GM13977 (cell line): ENCODE results near the gene GRIN2A.

Source experiments
- DNase-seq: peaks from one replicate; pipeline ENCODE4 v3.0.0; 2012; ENCODE audit warnings: low spot score
- CTCF ChIP-seq: IDR thresholded peaks from 2 replicates; pipeline ENCODE4 v1.5.1; 2012; ENCODE audit warnings: mild to moderate bottlenecking, control low read depth; ENCODE audit not compliant: insufficient read depth; ENCODE audit errors: extremely low read depth, missing control alignments
- in situ Hi-C: fragments of 300-500 bp; cut with MboI; formaldehyde crosslinking; loops from one replicate; pipeline ENCODE4 v1.12.0; 2022; ENCODE audit warnings: low sequenced_read_pairs, low pct_unique_long_range_greater_than_20kb, mixed read lengths, inconsistent platforms; ENCODE audit not compliant: unreplicated experiment

GRIN2A gene

DNA sequence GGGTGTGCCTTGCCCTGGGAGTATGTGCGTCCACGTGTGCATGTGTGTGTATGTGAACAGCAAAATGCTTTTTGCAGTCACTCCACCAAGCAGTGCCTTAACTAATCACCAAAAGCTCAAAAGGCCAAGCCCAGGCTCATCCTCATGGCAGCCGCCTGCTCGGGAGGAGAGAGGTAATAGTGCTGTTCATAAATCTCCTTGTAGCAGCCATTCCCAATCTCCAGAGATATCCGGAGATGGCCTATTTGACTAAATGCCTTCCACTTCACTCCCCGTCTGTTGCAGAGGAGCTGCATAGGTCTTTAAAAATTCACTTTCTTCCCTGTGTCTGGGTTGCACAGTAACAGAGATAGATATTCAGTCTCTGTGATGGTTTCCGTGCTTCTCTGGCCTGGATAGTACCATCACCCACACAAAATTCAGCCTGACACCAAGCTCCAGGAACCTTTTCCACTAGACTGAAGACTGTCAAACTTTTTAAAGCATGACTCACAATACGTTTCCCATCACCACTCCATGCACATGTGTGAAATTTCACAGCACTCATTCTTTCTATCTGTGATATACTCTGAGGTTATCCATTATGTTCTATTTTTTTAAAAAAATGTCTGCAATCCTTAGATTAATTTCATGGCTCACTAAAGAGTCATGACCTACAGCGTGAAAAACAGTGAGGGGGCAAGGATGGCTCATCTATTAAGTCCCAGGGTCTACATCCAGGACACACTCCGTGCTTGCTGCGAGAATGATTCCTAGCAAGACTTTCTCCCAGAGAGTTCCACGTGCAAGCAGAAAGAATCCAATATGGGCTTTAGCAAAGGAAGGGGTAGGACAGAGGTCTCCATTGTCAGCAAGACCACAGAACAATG is 357.8 kb downstream of the GRIN2A start:
- no peak for TF ChIP-seq CTCF
- DNase-seq, result no peak
- in situ Hi-C loops, result no loop called here

GRCh38 chr16:9823510-9823909 is 358.7 kb downstream of the GRIN2A start:
- in situ Hi-C loops, result no loop called here
- DNase-seq, result no peak
- no peak for TF ChIP-seq CTCF

GRCh38 chr16:9821970-9822369 is 360.3 kb downstream of the GRIN2A start:
- in situ Hi-C loops, result no loop called here
- no peak for TF ChIP-seq CTCF
- no peak for DNase-seq

DNA sequence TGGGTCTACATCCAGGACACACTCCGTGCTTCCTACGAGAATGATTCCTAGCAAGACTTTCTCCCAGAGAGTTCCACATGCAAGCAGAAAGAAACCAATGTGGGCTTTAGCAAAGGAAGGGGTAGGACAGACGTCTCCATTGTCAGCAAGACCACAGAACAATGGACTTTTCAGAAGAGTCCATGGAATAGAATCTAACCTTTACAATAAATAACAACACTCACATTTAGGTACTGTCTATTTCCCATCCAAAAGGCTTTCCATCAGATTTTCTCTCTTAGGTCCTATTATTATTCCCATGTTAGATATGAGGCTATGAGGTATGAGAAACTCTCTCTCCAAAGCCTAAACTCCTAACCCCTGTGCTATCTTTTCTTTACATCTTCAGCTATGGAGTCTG is 360.9 kb downstream of the GRIN2A start:
- no peak for TF ChIP-seq CTCF
- in situ Hi-C loops, result no loop called here
- DNase-seq, result no peak

DNA sequence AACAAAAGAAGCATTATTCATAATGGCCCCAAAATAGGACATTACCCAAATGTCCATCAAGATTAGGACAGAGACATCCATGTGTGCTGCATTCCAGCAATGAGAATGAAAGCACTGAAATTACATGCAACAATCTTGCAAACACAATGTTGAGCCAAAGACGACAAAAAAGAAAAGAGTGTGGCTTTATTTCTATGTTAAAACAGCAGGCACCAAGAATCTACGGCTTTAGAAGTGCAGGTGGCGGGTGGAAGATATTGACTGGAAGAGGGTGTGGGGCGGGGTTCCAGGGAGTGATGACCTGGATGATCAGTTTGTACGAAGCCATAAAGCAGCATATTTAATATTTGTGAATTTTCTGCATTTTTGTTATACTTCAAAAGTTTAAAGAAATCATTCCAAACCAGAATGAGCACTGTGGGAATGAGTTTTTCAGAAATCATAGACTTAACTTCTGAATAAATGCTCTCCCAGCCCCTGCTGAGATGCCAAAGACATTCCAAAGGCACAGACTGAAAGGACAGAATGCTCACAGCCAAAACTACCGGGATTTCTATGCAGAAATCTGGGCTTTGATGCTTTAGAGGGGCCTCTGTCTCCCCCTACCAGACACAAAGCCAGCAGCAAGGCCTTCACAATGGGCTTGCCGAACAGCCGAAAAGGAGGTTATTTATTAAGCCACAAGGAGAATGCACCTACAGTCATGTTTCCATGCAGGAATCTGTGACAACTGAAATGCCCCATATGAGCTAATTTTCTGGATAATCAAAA is 361.6 kb downstream of the GRIN2A start:
- TF ChIP-seq CTCF, result no peak
- DNase-seq, result no peak
- in situ Hi-C loops, result no loop called here

DNA sequence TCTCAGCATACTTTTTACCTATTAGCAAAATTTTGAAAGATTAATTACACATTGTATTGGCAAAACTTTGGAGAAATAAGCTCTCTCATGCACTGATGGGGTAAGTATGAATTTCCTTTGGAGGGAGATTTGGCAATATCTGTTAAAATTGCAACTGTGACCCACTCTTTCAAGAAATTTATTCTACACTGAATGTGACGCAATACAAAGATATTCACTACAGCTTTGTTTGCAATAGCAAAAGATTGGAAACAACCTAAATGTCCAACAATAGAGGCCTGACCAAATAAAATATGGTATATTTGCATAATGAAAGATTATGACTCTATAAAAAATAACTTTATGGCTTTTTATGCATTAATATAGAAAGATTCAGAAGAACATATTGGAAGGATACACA is 363.5 kb downstream of the GRIN2A start:
- in situ Hi-C loops, result no loop called here
- no peak for DNase-seq
- TF ChIP-seq CTCF, result no peak
